ENCODE measurements around the gene P2RY8. TPM values are rescaled to one million over a fixed set of nuclear protein-coding genes. Genes with fewer than 3 reads are reported as not detected.

Gene P2RY8
- total RNA-seq, 1 donor = not detected

GRCh38 chrX:1529328-1529727, 7.7 kb downstream of the P2RY8 start:
- no peak for TF ChIP-seq CTCF (IDR thresholded peaks at IDR 0.05; ENCODE audit: insufficient read depth, low read length)
- H3K4me3 ChIP-seq (ENCODE audit: low read depth, low read length) = no peak overlapping the region
- no peak for DNase-seq (ENCODE audit: low read depth)

GRCh38 chrX:1528884-1529203, 8.1 kb downstream of the P2RY8 start:
- DNase-seq (ENCODE audit: low read depth) = no peak
- H3K4me3 ChIP-seq (ENCODE audit: low read depth, low read length) = no peak overlapping the region
- TF ChIP-seq CTCF (IDR thresholded peaks at IDR 0.05; ENCODE audit: insufficient read depth, low read length) = no peak

GRCh38 chrX:1528186-1528883, 8.7 kb downstream of the P2RY8 start:
- no peak for DNase-seq (ENCODE audit: low read depth)
- no peak overlapping the region for H3K4me3 ChIP-seq (ENCODE audit: low read depth, low read length)
- TF ChIP-seq CTCF (IDR thresholded peaks at IDR 0.05; ENCODE audit: insufficient read depth, low read length) = no peak

- H3K4me3 ChIP-seq (ENCODE audit: low read depth, low read length) = no peak overlapping the region
- no peak for DNase-seq (ENCODE audit: low read depth)
- no peak for TF ChIP-seq CTCF (IDR thresholded peaks at IDR 0.05; ENCODE audit: insufficient read depth, low read length)
Measured at GRCh38 chrX:1527457-1527856, 9.5 kb downstream of the P2RY8 start.

DNA sequence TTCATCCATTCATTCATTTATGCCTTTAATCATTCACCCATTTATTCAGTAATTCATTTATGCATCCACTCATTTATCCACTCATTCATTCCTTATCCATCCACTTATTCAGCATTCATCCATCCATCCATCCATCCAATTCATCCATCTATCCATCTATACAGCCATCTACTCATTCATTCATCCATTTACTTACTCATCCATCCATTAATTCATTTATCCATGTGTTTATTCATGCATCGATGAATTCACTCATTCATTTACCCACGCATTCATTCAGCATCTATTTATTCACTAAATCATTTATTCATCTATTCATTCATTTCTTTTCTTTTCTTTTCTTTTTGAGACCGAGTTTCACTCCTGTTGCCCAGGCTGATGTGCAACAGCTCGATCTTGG, 10.4 kb downstream of the P2RY8 start:
- no peak for DNase-seq (ENCODE audit: low read depth)
- H3K4me3 ChIP-seq (ENCODE audit: low read depth, low read length) = no peak overlapping the region
- no peak for TF ChIP-seq CTCF (IDR thresholded peaks at IDR 0.05; ENCODE audit: insufficient read depth, low read length)

GRCh38 chrX:1525583-1526355, 11.2 kb downstream of the P2RY8 start:
- no peak for DNase-seq (ENCODE audit: low read depth)
- H3K4me3 ChIP-seq (ENCODE audit: low read depth, low read length) = no peak overlapping the region
- TF ChIP-seq CTCF (IDR thresholded peaks at IDR 0.05; ENCODE audit: insufficient read depth, low read length) = no peak
